HG03565 (cell line): ENCODE data around the gene DOCK3.
A peak's percentile ranks its signal among the peaks of the same experiment; 100 is the strongest.
"Not testable (repeated sequence)": the region's sequence is repeated elsewhere in the genome, so short reads cannot be mapped to it uniquely, and the experiment has no call there.

ENCODE experiments used
- ATAC-seq: cut with Tn5 transposase; IDR thresholded peaks from one replicate; pipeline ENCODE4 v1.9.1; 2021; ENCODE audit warnings: mild to moderate bottlenecking, moderate library complexity; ENCODE audit not compliant: unreplicated experiment

DOCK3 gene

DNA sequence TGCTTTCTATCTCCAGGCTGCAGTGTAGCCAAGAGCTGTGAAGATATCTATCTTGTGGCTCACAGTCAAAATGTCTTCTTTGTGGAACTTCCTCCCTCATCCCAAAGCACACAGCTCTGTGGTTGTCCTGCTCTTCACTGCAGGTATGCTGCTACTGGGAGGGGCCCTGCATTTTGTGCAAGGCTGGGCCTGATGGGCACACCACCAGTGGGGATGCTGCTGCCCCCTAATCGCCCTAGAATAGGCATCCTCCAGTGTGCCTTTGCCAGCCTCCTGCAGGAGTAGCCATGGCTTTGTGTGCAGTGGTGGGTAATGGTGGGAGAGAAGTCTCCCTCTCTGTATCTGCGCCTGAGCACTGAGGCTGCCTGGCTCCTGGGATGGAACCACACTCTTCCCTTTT, 297.3 kb downstream of the DOCK3 start:
- no peak for ATAC-seq

DNA sequence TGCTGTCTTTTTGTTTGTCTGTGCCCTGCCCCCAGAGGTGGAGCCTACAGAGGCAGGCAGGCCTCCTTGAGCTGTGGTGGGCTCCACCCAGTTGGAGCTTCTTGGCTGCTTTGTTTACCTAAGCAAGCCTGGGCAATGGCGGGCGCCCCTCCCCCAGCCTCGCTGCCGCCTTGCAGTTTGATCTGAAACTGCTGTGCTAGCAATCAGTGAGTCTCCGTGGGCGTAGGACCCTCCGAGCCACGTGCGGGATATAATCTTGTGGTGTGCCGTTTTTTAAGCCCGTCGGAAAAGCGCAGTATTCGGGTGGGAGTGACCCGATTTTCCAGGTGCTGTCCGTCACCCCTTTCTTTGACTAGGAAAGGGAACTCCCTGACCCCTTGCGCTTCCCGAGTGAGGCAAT, 303.9 kb downstream of the DOCK3 start:
- ATAC-seq = not testable (repeated sequence)

DNA sequence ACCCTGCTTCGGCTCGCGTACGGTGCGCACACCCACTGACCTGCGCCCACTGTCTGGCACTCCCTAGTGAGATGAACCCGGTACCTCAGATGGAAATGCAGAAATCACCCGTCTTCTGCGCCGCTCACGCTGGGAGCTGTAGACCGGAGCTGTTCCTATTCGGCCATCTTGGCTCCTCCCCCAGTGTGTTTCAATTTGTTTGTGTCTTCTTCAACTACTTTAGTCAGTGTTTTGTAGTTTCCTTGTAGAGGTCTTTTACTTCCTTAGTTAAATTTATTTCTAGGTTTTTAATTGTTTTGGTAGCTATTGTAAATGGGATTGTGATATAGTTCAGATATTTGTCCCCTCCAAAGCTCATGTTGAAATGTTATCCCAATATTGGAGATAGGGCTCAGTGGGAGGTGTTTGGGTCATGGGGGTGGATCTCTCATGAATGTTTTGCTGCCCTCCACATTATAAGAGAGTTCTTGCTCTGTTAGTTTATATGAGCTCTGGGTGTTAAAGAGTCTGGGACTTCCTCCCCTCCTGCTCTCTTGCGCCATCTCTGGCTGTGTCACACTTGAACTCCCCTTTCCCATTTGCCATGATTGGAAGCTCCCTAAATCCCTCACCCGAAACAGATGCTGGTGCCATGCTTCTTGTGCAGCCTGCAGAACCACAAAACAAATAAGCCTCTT, 304.4 kb downstream of the DOCK3 start:
- no peak for ATAC-seq

DNA sequence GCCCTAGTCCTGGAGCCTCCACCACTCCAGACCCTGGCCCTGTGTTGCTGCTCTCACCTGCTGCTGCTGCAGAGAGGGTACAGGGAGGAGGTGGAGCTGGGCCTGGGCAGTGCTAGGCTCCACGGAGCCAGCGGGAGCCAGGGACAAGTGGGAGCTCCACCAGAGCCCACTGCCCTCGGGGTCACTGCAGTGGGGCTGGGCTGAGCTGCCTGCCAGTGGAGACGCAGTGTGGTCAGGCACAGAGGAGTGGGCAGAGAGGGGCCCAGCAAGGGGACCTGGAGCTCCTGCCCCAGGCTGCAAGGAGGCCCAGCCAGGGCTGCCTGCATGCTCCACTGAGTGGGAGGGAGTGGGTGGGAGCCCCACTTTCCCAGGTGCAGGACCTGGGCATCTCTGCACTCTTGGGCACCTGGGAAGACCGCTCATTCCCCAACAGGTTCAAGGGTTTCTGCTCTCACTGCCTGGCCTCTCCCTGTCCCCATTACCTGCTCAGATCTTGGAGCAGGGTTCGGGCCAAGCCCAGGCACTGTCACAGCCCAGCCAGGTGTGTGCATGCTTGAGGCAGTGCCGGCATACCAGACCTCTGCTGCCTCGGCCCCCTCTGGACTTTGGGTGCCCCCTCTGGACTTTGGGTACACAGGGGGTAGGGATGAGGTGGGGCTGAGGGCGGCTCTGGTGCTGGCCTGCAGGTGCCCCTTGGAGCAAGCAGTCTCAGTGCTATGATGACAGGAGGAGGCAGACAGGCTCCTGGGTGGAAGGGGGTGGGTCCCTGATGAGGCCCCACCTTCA, 308.0 kb downstream of the DOCK3 start:
- no peak for ATAC-seq

DNA sequence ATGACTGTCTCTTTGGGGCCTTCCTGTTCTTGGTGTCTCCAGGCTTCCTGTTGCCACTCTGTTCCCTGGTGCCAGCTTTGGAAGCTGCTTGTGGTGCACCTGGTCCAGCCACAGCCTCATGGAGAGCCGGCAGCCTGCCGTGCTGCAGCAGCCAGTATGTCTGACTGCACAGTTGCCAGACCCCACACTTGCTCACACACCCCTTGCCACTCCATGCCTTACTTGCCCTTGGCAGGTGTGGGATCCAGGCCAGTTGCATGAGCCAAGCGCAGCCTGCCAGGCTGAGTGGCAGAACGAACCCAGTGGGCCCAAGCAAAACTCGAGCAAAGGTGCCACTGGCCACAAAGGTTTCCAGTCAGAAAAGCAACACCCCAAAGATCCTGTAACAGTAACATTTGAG, 309.2 kb downstream of the DOCK3 start:
- no peak for ATAC-seq

DNA sequence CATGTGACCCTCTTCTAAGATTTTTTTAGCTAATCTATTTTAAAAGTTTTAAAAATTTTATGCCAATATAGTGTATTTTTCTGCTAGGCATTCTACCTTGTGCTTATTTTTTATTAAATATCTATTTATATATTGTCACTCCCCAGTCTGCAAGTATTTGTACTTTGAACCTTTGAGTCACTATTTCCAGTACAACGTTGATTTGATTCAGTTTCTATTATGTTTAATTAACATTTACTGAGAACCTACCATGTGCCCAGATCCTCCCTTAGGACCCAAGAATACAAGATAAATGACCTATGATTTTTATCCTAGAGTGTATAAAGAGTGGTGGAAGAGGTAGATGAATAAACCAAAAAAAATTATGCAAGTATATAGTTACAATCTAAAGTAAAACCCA, 311.2 kb downstream of the DOCK3 start:
- ATAC-seq = no peak

DNA sequence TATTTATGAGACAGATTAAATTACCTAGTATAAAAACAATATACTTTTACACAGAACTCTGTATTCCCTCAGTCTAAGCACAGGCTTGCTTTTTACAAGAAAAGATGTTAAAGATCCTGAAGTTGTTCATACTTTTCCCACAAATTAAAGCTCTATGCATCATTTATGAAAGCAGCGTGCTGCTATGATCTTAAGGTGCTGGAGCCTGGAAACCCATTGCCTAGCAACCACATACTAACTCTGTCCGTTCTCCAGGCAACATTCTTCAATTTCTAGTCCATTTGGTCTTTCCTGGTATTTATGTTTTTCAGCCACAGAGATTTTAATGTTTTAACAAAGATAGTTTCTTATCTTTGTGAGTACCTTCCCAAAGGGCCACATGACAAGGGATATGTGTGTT, 312.0 kb downstream of the DOCK3 start:
- ATAC-seq = no peak

DNA sequence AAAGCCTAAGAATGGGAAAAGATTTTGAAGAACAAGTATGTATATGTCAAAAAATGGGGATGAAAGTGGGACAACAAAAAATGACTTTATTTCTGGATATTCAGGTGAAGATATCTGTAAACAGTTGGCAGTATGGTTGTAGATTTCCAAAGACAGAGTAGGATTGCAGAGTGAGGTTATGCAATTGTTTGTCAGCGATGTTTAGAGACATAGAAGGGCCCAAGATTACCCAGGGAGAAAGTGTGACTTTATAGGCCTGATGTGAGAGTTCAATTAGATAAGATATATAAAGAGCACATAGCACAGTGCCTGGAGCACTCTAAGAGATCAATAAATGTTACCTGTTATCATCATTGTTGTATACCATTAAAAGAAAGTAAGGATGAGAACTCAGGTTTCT, 319.8 kb downstream of the DOCK3 start:
- ATAC-seq = no peak

DNA sequence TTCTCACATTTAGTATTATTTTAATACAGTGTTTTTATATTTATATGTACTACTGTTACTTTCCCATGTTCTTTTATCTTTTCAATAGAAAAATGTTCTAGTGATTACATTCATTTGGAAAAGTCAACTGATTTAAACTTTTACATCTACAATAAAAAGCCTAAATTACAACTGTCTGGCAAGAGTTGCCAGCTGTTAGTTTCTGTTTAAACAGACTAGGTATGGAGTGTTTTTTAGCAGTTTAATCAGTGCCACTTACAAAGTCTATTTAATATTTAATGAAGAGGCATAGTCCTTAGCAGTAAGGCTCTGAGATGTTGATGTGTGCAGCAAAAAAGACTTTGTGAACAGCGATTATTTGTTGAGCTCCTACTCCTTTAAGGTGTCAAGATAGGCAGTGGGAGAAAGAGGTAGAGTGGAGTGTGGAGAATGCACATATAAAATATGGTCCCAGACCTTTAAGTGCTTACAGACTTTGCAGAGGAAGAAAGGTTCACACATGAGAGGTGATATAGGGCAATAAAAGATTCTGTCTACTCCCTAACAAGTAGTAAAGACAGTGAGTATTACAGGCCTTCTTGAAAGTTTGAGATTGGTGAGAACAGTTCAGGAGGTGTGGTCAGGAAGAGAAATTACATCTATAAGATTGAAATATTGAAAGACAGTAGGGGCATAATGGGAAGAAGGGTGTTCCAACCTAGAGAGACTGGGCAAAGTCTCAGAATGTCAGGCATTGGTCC, 320.5 kb downstream of the DOCK3 start:
- ATAC-seq = no peak

DNA sequence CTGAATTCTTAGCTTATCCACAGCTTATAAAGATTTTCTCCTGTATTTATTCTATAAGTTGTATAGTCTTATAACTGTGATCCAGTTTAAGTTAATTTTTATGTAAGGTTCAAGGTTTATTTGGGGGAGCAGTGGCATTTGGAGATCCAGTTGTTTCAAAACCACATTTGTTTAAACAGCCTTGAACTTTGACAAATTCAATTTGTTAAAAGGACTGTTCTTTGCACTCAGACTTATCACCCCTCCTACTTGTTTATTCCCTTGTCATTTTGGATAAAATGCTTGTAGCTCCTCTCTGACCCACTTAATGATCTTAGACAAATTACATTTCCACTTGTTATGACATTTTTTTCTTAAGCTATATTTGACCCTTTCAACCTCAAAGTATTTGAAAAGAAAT, 327.8 kb downstream of the DOCK3 start:
- no peak for ATAC-seq

DNA sequence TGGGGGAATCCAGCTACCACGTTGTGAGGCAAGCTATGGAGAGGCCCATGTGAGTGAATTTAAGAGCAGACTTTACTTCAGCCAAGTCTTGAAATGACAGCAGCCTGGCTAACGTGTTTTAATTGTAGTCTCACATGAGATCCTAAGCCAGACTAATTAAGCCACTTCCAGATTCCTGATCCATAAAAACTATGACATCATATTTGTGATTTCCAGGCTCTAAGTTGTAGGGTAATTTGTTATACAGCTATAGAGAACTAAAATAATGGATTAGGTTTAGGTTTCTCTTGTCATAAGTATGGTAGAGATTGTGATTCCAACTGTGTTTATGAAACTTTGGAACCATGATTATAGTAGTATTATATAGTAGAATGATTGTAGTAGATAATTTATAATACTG, 329.5 kb downstream of the DOCK3 start:
- ATAC-seq = no peak

DNA sequence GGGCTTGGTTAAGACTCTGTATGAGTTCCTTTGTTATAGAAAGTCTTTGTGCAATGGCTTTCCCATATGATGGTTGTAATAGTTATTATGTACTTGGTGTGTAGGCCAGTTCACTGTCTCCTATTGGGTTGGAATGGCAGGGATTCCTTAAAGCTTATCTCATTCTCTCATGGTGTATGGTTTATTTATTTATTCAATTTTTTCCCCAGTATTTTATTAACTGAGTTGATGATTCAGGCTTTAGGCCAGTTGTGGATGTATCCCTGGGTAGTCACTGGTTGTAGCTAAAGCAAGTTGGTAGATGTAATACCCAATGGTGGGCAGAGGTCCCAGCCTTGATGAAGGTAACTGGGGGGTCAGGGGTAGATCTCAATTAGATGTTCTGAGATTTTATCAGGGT, 349.4 kb downstream of the DOCK3 start:
- ATAC-seq = no peak

DNA sequence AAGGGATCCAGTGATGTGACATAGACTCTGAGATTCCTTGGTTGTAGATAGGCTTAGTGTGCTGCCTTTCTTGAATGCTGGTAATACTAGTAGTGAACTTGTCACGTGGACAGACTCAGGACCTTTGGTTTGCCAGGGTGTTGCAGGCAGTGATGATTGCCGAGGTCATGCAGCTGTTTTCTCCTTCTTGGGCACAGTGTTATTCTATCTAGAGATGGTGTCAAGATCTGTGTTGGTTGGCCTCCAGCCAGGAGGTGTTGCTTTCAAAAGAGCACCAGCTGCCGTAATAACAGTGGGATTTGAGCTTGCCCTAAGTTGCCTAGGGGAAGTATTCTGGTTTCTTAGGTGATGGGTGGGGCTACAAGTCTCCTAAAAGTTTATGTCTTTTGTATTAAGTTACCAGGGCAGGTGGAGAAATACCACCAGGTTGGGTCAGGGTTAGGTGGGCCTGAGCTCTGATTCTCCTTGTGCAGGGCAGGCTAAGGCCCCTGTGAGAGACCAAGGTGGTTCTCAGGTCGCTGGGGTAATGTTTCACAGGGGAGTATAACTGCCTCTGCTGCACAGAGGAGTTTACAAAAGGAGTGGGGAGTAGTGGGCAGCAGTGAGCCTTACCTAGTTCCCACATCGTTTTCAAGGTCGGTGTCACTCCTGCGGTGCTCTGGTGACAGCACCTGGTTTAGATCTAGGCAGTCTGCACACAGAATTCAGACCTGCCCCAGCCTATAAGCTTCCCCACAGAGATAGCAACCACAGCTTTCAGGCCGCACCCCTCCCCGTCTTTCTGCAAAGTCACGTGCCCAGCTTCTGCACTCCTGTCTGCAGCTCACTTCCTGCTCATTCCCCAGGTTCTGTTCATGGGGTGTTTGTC, 350.3 kb downstream of the DOCK3 start:
- peak; percentile 48 for ATAC-seq

DNA sequence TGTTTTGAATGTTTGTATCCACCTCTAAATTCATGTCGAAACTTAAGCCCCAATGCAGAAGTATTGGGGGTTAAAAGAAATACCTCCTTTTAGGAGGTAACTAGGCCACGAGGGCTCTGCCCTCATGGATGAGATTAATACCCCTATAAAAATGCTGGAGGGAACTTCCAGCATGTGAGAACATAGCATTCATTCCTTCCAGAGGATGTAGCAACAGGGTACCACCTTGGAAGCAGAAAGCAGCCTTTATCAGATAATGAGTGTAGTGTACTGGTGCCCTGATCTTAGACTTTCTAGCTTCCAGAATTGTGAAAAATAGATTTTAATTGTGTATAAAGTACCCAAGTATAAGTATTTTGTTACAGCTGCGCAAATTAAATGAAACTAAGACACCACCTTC, 356.9 kb downstream of the DOCK3 start:
- no peak for ATAC-seq

DNA sequence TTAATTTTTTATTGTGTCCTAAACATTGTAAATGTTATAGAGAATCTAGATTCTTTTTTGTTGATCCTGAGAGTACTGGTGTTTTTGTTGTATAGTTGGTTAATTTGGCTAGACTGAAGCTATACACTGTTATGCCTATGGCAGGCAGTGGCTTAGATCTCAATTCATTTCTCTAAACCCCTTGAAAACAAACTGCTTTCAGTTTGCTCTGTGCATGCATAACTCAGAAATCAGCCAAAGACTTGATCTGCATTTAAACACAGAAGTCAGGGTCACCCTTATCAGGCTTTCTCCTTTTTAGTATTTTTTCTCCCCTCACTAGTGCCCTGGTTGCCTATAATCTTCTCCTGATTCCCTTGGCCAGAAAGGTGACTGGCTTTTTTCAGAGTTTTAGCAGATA, 360.9 kb downstream of the DOCK3 start:
- no peak for ATAC-seq

DNA sequence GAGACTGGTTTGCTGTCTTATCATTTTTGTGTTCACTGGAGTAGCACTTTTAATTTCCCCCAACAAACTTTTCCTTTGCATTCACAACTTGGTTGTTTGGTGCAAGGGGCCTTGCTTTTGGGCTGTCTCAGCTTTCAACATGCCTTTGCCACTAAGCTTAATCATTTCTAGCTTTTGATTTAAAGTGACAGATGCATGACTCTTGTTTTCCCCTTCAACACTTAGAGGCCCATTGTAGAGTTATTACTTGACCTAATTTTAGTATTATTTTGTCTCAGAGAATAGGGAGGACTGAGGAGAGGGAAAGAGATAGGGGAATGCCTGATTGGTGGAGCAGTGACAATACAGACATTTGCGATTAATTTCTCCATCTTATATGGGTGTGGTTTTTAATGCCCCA, 370.3 kb downstream of the DOCK3 start:
- ATAC-seq = no peak

DNA sequence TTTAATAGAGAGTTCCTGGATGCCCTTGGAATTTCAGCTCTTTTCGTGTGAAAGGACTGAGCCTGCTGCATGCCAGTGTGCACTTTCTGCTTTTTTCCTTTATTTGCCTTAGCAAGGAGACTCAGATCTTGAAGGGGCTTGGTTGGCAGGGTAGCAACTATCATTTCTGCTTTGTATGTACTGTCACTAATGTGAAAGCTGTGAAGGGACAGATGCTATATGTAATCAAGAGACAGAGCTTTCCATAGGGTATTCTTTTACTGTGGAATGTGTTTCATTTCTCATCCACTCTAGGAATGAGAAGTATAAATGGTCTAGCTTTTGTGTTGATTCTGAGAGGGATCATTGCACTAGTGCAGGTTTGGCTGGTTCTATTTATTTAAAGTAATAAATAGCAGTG, 377.8 kb downstream of the DOCK3 start:
- ATAC-seq = no peak

DNA sequence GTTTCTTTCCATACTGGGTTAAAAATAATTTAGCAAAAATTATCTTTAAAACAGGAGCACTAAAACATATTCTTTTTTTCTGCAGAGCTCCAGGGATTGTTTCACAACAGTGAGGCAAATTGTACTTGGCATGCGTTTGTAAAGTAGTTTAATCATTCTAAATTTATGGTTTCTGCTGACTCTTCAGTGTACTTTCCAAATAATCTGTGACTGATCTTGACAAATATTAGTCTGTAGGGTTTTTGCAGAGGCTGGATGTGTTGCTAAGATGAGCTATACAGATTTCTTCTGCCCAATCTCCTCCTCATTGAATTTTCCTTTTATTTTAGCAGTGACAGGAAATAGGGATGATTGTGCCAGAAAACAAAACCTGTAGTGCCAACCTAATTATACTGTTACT, 382.4 kb downstream of the DOCK3 start:
- no peak for ATAC-seq

DNA sequence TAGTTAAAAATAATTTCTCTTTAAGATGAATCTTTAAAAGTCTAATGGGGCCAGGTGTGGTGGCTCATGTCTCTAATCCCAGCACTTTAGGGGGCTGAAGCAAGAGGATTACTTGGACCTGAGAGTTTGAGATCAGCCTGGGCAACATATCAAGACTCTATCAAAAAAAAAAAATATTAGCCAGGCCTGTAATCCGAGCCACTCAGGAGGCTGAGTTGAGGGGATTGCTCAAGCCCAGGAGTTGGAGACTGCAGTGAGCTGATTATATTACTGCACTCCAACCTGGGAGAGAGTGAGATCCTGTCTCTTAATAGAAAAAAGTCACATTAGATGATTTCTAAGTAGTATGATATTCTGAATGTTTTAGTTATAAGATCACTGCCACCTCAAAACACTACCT, 388.3 kb downstream of the DOCK3 start:
- no peak for ATAC-seq

DNA sequence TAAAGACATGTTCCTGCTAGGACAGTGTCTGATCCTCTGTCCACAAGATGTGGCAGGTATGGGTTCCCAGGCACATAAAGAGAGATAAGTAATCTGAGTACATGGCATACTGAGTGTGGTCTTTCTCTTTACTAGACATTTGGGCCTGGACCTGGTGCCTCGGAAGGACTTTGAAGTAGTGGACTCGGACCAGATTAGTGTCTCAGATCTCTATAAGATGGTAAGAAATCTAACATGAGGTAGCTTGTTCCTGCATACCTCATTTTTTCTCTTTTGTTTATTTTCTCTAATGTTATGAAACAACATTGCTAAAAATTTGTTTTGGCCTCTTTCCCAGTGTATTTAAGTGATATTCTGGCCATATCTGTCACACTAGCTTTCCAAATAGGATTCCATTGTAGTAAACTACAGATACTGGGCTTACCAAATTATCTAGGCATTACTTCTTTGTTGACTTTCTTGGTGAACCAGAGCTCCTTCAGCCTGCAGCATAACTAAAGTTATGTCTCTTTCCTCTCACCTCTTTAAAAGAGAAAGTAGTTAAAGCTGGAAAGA, 400.6 kb downstream of the DOCK3 start:
- no peak for ATAC-seq

DNA sequence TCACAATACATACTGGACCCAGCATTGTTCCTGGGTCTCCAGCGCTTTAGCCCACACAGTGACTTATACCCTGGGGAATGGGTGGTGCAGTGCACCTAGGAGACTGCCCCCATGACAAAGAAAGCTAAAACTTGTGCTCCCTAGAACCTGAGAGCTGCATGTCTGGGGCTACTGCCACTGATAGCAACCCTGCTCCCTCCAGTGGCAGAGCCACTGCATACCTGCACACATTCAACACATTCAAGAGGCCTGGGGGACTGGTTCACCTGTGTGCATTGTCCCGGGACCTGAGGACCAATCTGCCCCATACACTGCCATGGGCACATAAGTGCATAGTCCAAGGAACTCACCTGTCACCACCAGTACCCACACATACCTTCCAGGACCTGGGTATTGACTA, 407.6 kb downstream of the DOCK3 start:
- ATAC-seq = no peak
